Hepatic stellate cell (primary cell): ENCODE data around the gene NPL.
A peak's percentile ranks its signal among the peaks of the same experiment; 100 is the strongest.

ENCODE experiments used
- DNase-seq: peaks from one replicate; pipeline ENCODE4 v3.0.0; 2011; ENCODE audit warnings: low spot score

Gene NPL

DNA sequence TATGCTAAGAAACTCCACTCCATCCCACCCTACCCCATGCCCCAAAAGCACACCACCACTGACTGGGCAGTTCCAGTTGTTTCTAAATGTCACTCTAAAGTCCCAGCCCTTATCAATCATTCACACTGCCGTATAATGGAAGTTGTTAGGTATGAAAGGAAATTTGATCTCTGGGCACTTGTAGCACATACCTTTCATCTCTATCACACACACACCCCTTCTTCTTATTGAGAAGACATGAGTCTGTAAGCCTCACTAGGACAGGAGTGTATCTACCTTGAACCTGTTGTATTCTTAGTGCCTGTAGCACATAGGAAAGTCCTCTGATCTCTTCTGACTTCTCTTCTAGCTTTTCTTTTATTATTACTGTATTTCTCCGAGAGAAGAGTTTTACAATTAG is 27.3 kb downstream of the NPL start:
- no peak for DNase-seq

DNA sequence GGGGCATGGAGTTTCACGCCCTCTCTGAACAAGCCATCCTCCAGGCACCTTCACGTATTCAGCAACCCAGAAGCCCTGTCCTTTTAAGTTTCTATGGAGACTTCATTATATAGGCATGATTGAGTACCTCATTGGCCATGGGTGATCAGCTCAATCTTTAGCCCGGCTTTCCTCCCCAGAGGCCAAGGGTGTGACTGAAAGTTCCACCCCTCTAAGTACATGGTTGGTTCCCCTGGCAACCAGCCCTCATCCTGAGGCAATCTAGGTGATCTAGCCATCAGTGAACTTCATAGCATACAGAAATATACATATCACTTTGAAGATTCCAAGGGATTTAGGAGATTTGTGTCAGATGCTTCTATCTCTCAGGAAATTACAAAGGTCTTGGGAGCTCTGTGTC is 28.2 kb downstream of the NPL start:
- DNase-seq = no peak

DNA sequence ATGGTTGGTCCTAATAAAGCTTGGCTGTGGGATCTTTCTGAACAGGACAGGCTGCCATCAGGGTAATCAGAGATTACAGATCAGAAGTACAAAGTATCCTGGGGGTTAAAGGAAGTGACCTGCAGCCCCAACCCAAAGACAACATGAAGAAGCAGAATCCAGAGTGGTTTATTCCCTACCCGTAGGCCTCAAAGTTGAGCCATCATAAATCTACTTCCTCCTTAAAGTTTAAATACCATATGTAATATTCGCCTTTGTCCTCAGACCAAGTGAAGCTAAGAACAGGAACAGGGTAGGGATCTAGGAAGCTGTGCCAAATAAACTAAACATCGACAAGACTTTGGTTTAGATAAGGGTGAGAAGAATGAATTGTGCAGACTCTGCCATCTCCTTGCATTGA is 33.6 kb downstream of the NPL start:
- no peak for DNase-seq

DNA sequence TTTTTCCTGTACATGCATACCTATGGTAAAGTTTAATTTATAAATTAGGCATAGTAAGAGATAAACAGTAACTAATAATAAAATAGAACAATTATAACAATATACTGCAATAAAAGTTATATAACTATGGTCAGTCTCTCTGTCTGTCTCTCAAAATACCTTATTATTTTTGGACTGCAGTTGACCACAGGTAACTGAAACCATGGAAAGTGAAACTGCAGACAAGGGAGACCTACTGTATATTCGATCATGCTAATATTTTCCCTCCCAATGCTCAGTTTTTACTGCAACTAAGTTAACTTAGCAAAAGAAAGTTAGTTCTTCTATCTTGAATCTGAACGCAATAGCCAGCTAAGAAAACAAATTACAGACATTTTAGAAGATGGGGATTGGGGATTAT is 37.3 kb downstream of the NPL start:
- DNase-seq = no peak

DNA sequence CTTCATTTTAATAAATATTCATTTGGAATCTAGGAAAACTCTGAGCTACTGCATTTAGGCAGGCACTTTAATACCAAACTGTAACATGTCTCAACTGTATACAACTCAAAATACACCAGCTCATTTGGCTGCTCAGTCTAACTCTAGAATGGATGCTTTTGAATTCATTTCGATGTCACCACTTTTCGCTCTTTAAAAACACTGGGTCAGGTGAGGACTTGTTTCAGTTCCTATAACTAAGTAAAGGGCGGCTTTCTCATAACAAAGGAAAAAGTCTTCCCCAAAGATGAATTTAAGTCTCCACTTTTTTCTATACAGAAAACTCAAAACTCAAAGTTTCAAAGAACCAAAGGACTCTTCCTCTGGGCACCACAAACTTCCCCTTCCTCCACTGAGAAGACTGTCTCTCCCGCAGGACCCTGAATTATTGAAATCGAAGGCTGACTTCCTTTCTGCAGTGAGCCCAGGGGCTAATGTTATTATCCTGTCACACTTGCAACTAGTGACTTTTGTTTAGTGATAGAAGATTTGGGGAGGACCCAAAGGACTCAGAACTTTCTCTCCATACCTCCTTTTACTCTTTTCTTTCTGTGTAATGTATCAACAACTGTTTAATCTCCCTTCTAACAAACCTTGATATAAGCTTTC is 39.8 kb downstream of the NPL start:
- no peak for DNase-seq

DNA sequence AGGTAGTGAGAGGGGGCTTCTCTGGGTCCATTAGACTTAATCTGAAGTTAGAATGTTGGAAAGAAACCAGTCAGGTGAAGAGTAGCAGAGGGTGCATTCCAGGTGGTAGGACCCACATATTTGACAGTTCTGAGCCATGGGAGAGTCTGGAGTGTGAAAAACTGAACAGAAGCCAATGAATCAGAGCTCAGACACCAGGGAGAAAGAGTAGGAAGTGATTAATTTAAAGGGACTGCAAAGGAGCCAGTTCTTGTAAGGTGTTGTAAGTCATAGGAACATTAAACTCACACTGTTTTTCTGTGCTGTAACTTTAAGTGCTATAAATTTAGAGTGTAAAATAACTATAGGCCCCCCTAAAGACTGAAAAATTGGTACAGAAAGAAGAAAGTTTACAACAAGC is 43.7 kb downstream of the NPL start:
- DNase-seq = no peak

DNA sequence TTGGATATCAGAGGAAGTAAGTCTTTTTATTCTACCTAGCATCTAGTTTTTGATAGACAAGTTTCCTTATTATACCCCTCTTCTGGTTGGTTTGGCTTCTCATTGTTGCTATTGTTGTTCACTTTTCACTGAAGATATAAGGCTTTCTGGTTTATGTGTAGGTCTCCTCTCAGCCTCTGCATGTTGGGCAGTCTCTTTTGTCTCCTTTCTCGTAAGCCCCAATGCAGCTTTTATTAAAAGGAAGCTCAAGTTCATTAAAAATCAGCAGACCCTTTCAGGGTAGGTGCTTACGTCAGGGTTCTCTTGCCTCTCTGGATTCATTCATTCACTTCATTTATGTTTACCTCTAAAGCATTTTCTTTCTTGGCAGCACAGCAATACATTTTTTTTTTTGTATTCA is 44.8 kb downstream of the NPL start:
- DNase-seq = no peak

DNA sequence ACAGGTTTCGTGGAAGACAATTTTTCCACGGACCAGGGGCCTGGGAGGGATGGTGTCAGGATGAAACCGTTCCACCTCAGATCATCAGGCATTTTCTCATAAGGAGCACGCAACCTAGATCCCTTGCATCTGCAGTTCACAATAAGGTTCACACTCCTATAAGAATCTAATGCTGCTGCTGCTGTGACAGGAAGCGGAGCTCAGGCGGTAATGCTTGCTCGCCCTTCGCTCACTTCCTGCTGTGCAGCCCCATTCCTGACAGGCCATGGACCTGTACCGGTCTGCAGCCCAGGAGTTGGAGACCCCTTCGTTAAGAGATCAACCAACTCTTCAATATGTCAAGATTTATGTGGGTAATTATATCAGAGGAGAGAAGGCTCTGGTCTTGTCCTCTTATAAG is 46.2 kb downstream of the NPL start:
- no peak for DNase-seq

DNA sequence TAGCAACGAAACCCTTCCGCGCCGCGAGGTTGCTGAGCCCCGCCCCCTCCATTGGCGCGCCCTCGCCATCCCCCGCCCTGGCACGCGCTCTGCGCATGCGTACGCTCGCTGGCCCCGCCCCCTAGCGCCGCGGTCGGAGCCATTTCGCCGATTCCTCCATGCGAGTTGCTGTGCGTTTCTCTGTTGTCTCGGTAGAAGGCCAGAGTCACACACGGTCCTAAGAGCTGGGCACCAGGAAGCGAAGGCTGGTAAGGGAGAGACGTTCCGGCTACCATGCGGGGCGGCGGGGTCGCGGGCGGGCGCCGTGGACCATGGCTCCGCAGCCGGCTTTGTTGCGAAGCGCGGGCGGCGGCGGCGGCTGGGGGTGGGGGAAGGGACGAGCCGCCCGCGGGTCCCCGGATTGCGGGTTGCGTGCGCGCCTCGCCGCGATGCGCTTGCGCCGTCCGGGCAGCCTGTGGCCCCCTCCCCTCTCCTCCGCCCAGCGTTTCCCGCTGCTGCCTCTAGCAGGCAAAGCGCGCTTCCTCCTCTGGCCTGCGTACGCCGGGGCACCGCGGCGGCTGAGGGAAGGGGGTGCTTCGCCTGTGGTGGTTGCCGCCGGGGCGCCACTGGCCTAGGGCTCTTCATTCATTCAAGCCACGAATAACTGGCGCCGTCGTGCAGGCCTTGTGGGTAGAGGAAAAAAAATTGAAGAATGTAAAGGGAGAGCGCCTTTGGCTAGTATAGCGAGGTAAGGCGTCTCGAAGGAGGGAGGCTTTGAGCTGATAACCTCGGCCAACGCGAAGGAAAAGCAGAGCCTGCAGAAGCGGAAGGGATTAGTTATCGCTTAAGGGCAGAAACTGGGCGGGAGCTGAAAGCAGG is 49.9 kb downstream of the NPL start, which contains the start of gene DHX9:
Gene DHX9, plus strand, starts transcription at position 139 of the 858 bp plus-strand sequence. CDS start 3,220 bp downstream, outside the sequence.
- DNase-seq = peak; percentile 94

DNA sequence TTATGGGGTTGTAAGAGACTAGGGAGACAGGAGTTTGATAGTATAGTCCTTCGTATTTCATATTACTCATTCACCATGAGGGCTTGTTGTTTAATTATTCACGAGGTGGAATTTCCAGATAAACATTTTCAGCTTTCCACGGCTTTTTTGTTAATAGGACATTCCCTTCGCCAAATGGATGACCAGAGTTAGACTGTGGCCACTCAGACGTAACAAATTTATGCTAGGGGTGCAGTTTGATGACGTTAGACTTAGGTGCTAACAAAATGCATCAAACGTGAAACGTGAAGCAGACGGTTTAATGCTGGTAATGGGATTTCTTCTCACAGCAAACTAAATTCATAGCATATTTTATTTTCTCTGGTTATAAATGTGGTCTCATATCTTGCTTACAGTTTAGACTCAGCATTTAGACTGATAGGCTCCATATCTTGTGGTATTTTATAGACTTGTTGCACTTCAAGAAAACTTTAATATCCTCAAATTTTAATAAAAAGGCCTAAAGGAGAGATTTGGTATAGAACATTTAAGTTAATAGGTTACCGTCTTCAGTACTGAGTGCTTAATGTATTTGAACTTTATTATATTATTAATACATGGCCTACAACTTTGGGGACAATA is 51.9 kb downstream of the NPL start:
- DNase-seq = peak; percentile 7

DNA sequence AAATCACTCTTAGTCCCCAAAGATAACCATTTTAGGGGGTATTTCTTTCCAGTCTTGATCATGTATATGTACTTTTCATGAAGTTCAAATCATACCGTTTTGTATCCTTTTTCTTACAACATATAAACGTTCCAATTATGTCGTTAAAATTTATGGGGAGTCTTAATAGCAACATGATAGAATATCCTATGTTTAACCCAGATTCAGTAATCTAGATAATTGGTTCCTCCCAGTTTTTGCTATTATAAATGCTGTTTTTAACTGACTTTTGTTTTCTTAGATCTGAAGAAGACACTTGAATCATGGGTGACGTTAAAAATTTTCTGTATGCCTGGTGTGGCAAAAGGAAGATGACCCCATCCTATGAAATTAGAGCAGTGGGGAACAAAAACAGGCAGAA is 52.7 kb downstream of the NPL start:
- DNase-seq = no peak

DNA sequence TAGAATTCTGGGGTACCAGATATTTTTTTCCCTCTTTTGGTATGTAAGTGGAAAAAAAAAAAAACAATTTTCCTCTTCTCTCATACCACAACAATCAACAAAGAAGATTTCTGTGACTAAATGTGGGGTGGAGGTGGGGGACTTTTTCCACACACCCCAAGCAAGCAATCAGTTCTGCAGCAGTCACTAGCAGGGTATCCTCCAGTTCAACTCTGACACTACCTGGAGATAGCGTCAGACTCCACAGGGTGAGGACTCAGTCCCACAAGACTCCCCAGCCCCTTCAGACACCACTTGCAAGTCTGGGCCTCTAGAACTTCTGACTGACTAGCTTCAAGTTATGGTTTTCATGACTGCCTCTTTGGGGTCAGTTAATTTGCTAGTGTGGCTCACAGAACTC is 55.8 kb downstream of the NPL start:
- no peak for DNase-seq

DNA sequence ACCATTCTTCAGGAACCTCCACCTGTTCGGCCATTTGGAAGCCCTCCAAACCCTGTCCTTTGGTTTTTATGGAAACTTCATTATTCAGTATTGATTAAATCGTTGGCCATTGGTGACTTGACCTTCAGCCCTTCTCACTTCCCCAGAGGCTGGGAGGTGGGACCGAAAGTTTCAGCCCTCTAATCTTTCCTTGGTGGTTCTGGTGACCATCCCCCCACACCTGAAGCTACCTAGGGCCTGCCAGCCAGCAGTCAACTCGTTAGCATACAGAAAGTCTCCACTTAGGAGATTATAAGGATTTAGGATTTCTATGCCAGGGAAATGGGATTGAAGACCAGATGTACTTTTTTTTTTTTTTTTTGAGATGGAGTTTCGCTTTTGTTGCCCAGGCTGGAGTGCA is 56.3 kb downstream of the NPL start:
- DNase-seq = no peak

DNA sequence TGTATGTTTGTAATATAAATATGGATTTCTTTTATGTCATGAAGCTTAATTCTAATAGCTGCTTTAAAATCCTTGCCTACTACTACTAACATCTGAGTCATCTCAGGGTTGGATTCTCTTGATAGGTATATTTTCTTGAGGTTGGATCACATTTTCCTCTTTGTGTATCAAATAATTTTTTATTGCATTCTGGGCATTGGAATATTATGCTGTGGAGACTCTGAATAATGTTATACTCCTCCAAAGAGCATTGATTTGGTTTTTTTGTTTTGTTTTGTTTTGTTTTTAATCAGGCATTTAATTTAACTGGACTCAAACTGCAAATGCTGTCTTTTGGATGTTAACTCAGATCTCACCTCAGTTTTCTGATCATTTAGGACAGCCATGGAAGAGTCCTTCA is 57.5 kb downstream of the NPL start:
- no peak for DNase-seq

DNA sequence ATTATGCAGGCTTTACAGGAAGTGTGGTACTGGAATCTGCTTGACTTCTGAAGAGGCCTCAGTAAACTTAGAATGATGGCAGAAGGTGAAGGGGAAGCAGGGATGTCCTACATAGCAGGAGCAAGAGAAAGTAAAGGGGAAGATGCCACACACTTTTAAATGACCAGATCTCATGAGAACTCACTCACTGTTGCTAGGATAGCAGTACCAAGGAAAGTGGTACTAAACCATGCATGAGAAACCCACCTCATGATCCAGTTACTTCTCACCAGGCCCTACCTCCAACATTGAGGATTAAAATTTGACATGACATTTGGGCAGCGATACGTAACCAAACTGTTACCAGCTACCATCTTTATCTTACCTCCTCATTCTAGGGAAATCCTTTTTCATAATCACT is 59.2 kb downstream of the NPL start:
- no peak for DNase-seq

DNA sequence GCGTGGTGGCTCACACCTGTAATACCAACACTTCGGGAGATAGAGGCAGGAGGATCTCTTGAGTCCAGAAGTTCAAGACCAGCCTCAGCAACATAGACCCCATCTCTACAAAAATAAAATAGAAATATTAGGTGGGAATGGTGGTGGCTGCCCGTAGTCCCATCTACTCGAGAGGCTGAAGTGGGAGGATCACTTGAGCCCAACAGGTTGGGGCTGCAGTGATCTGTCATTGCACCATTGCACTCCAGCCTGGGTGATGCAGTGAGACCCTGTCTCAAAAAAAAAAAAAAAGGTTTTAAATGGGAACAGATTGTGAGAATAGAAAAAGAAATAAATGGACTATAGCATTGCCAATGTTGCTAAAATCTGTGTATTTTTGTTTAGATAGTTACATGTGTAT is 60.7 kb downstream of the NPL start:
- DNase-seq = no peak

DNA sequence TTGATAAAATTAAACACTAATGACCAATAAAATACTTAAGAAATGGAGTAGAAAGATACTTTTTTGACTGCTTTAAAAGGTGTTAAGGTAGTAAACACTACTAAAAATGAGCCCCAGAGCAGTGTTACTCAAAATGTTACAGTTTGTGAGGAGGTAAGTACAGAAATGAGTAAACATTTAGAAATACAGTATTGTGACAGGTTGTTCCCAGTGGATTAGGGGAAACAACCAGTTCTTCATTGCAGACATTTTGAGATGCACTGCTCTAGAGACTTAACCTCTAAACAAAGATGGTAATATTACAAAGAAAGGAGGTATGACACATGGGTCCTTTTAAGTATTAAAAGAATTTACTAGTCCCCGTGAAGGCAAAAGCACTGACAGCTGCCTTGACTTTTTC is 62.3 kb downstream of the NPL start:
- DNase-seq = no peak

DNA sequence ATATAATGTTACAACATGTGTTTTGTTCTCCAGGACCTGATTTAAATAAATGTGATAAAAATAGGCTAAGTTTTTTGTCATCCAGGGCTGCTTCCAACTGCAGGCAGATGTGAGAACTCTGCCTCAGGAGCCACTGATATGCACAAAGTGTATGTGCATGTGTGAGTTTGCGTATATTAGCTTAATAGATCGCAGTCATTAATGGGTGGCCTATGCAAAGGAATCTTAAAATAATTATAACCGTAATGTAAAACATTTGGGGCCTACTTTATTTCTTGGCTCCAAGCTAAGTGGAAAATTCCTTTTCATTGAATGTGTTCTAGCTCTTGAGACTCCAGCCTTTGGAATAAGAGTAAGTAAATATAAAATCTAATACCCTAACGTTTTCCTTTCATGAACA is 66.3 kb downstream of the NPL start:
- DNase-seq = no peak

DNA sequence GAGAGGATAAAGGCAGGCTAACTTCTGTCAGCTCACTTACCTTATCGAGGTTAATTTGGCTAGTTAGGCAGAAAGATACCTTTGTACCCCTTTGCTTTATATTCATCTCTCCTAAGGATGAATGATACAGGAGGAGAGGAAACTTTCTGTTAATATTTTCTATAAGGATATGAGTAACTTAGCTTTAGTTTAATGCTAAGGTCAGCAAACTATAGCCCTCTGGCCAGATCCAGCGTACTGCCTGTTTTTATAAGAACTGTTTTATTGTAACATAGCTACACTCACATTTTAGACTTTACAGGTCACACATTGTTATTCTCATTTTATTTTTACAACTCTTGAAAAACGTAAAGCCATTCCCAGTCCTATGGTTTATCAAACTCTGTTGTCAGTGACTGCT is 67.6 kb downstream of the NPL start:
- DNase-seq = no peak

DNA sequence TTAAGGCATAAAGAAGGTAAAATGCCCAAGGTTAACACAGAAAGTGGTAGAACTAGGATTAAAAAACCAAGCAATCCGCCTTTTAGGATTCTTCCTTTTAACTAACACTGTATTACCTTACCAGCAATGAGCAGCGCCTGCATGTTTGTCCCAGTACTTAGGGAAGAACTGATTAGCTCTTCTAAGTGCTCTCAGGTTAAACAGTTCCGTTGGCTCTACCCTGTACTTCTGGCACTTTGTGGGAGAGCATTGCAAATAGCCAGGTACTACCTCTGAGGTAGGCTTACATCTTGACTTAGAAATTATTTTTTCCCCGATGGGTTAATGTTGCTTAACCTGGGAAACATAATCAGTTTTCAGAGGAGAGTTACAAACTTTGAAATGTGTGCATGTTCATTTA is 71.1 kb downstream of the NPL start:
- DNase-seq = no peak

DNA sequence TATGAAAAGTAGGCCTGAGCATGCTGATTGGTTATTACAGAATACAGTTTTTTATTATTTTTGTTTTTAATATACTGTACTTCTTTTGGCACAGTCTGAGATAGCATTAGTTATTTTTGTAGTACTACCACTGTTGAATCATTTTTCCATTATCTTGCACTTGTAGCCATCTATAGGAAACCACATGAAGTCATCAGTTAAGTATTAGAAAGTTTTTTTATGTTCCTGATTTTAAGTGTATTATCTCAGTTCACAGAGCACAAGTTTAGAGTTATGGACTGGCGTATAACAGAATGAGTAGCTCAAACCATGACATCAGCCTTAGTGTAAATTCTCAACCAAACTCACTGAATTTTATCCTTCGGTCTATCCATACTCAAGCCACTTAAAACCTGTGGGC is 72.4 kb downstream of the NPL start:
- DNase-seq = peak; percentile 12

DNA sequence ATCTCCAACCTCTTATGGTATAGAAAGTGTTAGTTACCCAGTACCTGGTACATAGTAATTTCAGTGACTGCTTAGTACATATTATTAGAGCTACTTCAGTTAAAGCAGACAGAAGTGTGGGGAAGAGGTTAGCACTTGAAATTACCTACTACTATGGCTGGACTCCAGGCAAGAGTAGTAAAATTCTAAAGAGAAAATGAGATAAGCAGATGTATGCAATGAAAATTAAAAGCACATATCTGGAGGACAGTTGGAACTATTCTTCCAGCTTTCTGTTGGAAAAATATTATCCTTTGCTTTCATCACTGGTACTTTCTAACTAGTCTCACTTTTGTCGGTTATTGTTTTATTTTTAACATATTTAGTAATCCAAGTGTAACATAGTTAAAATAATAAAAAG is 73.3 kb downstream of the NPL start:
- no peak for DNase-seq

DNA sequence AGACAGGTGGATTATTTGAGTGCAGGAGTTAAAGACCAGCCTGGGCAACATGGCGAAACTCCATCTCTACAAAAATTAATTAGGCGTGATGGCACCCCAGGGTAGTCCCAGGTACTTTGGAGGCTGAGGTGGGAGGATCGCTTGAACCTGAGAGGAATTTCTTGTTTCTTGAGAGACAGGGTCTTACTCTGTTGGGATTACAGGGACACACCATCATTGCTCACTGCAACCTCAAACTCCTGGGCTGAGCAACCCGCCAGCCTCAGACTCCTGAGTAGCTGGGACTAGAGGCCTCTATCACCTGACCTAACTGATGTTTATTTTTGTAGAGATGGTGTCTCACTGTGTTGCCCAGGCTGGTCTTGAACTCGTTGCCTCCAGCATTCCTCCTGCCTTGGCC is 74.4 kb downstream of the NPL start:
- no peak for DNase-seq
